ENCODE measurements around the gene POU6F2.

- TF ChIP-seq, protein P1, sequence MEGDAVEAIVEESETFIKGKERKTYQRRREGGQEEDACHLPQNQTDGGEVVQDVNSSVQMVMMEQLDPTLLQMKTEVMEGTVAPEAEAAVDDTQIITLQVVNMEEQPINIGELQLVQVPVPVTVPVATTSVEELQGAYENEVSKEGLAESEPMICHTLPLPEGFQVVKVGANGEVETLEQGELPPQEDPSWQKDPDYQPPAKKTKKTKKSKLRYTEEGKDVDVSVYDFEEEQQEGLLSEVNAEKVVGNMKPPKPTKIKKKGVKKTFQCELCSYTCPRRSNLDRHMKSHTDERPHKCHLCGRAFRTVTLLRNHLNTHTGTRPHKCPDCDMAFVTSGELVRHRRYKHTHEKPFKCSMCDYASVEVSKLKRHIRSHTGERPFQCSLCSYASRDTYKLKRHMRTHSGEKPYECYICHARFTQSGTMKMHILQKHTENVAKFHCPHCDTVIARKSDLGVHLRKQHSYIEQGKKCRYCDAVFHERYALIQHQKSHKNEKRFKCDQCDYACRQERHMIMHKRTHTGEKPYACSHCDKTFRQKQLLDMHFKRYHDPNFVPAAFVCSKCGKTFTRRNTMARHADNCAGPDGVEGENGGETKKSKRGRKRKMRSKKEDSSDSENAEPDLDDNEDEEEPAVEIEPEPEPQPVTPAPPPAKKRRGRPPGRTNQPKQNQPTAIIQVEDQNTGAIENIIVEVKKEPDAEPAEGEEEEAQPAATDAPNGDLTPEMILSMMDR (IDR thresholded peaks at IDR 0.05), result no peak
- no peak for TF ChIP-seq POLR2A (IDR thresholded peaks at IDR 0.05)
Measured at GRCh38 chr7:39515534-39516228, 538.0 kb downstream of the POU6F2 start.
